Neuron (in vitro differentiated cells): ENCODE data around the gene OR52E2.
"Not testable (repeated sequence)": the region's sequence is repeated elsewhere in the genome, so short reads cannot be mapped to it uniquely, and the experiment has no call there.

Source experiments
- H2AFZ ChIP-seq: one replicate; pipeline ENCODE4 v1.6.1; 2013; ENCODE audit warnings: low read depth, mild to moderate bottlenecking, inconsistent platforms, low read length, moderate library complexity
- H3K27me3 ChIP-seq: one replicate; pipeline ENCODE4 v1.6.1; 2013; ENCODE audit warnings: low read length; ENCODE audit not compliant: insufficient read depth
- H3K36me3 ChIP-seq: one replicate; pipeline ENCODE4 v1.6.1; 2013; ENCODE audit warnings: low read length; ENCODE audit not compliant: insufficient read depth
- H3K4me1 ChIP-seq: one replicate; pipeline ENCODE4 v1.6.1; 2013; ENCODE audit warnings: low read length; ENCODE audit not compliant: insufficient read depth
- H3K4me3 ChIP-seq: 2 replicates; pipeline ENCODE4 v1.5.1; 2013; ENCODE audit warnings: mild to moderate bottlenecking, low read length, moderate library complexity
- H3K9me3 ChIP-seq: one replicate; pipeline ENCODE4 v1.6.1; 2013; ENCODE audit warnings: low read length

The OR52E2 gene

GRCh38 chr11:5059391-5059790 lies at the start of gene OR52E2:
Gene OR52E2, minus strand, starts transcription at chr11:5059627. Its CDS starts 0 bp downstream, at chr11:5059627.
- H2AFZ ChIP-seq: no peak within 1 kb of the TSS

GRCh38 chr11:5107285-5107684 lies 47.9 kb upstream of the OR52E2 start:
- H3K9me3 ChIP-seq: no peaks in the 10 kb centered on the region
- H3K4me3 ChIP-seq: no peak overlapping the region
- H3K36me3 ChIP-seq: no peaks in the 10 kb centered on the region
- H3K27me3 ChIP-seq: no peaks in the 10 kb centered on the region
- H2AFZ ChIP-seq: no peak overlapping the region
- no peaks in the 10 kb centered on the region for H3K4me1 ChIP-seq

More at GRCh38 chr11:5059391-5059790, at the start of gene OR52E2:
- H3K4me3 ChIP-seq: no peak within 1 kb of the TSS
- no peaks in the 10 kb centered on the region for H3K4me1 ChIP-seq
- no peaks in the 10 kb centered on the region for H3K27me3 ChIP-seq
- no peaks in the 10 kb centered on the region for H3K36me3 ChIP-seq
- no peaks in the 10 kb centered on the region for H3K9me3 ChIP-seq

- no peaks in the 10 kb centered on the region for H3K27me3 ChIP-seq
- no peak overlapping the region for H2AFZ ChIP-seq
- no peaks in the 10 kb centered on the region for H3K4me1 ChIP-seq
- no peaks in the 10 kb centered on the region for H3K36me3 ChIP-seq
- no peaks in the 10 kb centered on the region for H3K9me3 ChIP-seq
- H3K4me3 ChIP-seq: no peak overlapping the region
Measured at GRCh38 chr11:5103066-5103465, 43.6 kb upstream of the OR52E2 start.

- Histone ChIP-seq H3K4me1 (no peaks in the 10 kb centered on the region), H3K4me3 (no peak overlapping the region)
Measured at GRCh38 chr11:5102246-5102645, 42.8 kb upstream of the OR52E2 start.

GRCh38 chr11:5096011-5096410 lies 36.6 kb upstream of the OR52E2 start:
- Histone ChIP-seq H3K36me3 (no peaks in the 10 kb centered on the region), H3K4me3 (no peak overlapping the region), H3K27me3 (no peaks in the 10 kb centered on the region), H3K9me3 (no peaks in the 10 kb centered on the region), H2AFZ (no peak overlapping the region), H3K4me1 (no peaks in the 10 kb centered on the region)

More at GRCh38 chr11:5102246-5102645, 42.8 kb upstream of the OR52E2 start:
- no peak overlapping the region for H2AFZ ChIP-seq
- no peaks in the 10 kb centered on the region for H3K36me3 ChIP-seq
- no peaks in the 10 kb centered on the region for H3K27me3 ChIP-seq
- no peaks in the 10 kb centered on the region for H3K9me3 ChIP-seq

- Histone ChIP-seq H3K9me3 (no peaks in the 10 kb centered on the region), H3K27me3 (no peaks in the 10 kb centered on the region), H2AFZ (no peak overlapping the region), H3K4me1 (peaks cover 3% of the 10 kb centered on the region), H3K4me3 (no peak overlapping the region), H3K36me3 (no peaks in the 10 kb centered on the region)
Measured at GRCh38 chr11:5092821-5093585, 33.6 kb upstream of the OR52E2 start.

- Histone ChIP-seq H3K36me3 (no peaks in the 10 kb centered on the region), H3K27me3 (no peaks in the 10 kb centered on the region), H2AFZ (no peak overlapping the region), H3K9me3 (no peaks in the 10 kb centered on the region), H3K4me3 (no peak overlapping the region), H3K4me1 (peaks cover 3% of the 10 kb centered on the region)
Measured at GRCh38 chr11:5090668-5091067, 31.2 kb upstream of the OR52E2 start.

GRCh38 chr11:5088556-5088955 lies 29.1 kb upstream of the OR52E2 start:
- H3K27me3 ChIP-seq: no peaks in the 10 kb centered on the region
- H3K36me3 ChIP-seq: no peaks in the 10 kb centered on the region
- H3K4me3 ChIP-seq: no peak overlapping the region
- H3K4me1 ChIP-seq: peaks cover 3% of the 10 kb centered on the region
- no peaks in the 10 kb centered on the region for H3K9me3 ChIP-seq
- H2AFZ ChIP-seq: no peak overlapping the region

- Histone ChIP-seq H2AFZ (no peak overlapping the region), H3K27me3 (no peaks in the 10 kb centered on the region), H3K4me1 (no peaks in the 10 kb centered on the region), H3K4me3 (no peak overlapping the region), H3K36me3 (no peaks in the 10 kb centered on the region), H3K9me3 (no peaks in the 10 kb centered on the region)
Measured at GRCh38 chr11:5083602-5084001, 24.2 kb upstream of the OR52E2 start.

GRCh38 chr11:5081405-5081804 lies 22.0 kb upstream of the OR52E2 start:
- Histone ChIP-seq H3K4me3 (no peak overlapping the region), H3K27me3 (no peaks in the 10 kb centered on the region), H2AFZ (no peak overlapping the region), H3K4me1 (no peaks in the 10 kb centered on the region), H3K36me3 (no peaks in the 10 kb centered on the region), H3K9me3 (no peaks in the 10 kb centered on the region)

GRCh38 chr11:5071799-5072198 lies 12.4 kb upstream of the OR52E2 start:
- Histone ChIP-seq H3K36me3 (no peaks in the 10 kb centered on the region), H3K4me3 (no peak overlapping the region), H2AFZ (no peak overlapping the region), H3K9me3 (no peaks in the 10 kb centered on the region), H3K27me3 (no peaks in the 10 kb centered on the region), H3K4me1 (no peaks in the 10 kb centered on the region)

- Histone ChIP-seq H3K27me3 (no peaks in the 10 kb centered on the region), H3K9me3 (no peaks in the 10 kb centered on the region), H3K4me3 (no peak within 1 kb of the TSS), H2AFZ (no peak within 1 kb of the TSS), H3K36me3 (no peaks in the 10 kb centered on the region), H3K4me1 (no peaks in the 10 kb centered on the region)
Measured at GRCh38 chr11:5069272-5069671, 9.8 kb upstream of the OR52E2 start, which contains the start of gene OR52E1. Gene OR52E1, plus strand, starts transcription at chr11:5069572.

- Histone ChIP-seq H3K27me3 (no peaks in the 10 kb centered on the region), H3K36me3 (no peaks in the 10 kb centered on the region)
Measured at GRCh38 chr11:5065027-5065426, 5.6 kb upstream of the OR52E2 start.

GRCh38 chr11:5058679-5059078 lies 748 bp downstream of the OR52E2 start:
- H3K4me1 ChIP-seq, H2AFZ ChIP-seq, H3K27me3 ChIP-seq, H3K9me3 ChIP-seq, H3K4me3 ChIP-seq, H3K36me3 ChIP-seq: not testable (repeated sequence)

More at GRCh38 chr11:5065027-5065426, 5.6 kb upstream of the OR52E2 start:
- H2AFZ ChIP-seq: no peak overlapping the region
- no peaks in the 10 kb centered on the region for H3K9me3 ChIP-seq
- no peak overlapping the region for H3K4me3 ChIP-seq
- H3K4me1 ChIP-seq: no peaks in the 10 kb centered on the region
